Lower leg skin (tissue), 3 donors: Measurements from ENCODE around the gene XIRP1.

ENCODE experiments used
- POLR2A ChIP-seq, 2 donors: fragments of 450-650 bp; IDR thresholded peaks; one replicate each; pipeline ENCODE4 v1.6.1; 2016 to 2017; ENCODE audit warnings: antibody characterized with exemption in 2 of 2, mild to moderate bottlenecking in 1 of 2, moderate library complexity in 1 of 2
- TF ChIP-seq, protein P1 (sequence below), 3 donors: fragments of 450-650 bp; IDR thresholded peaks; one replicate each; pipeline ENCODE4 v1.5.1; 2016; ENCODE audit warnings: antibody characterized with exemption in 3 of 3, mild to moderate bottlenecking in 3 of 3, moderate library complexity in 2 of 3

DNA sequence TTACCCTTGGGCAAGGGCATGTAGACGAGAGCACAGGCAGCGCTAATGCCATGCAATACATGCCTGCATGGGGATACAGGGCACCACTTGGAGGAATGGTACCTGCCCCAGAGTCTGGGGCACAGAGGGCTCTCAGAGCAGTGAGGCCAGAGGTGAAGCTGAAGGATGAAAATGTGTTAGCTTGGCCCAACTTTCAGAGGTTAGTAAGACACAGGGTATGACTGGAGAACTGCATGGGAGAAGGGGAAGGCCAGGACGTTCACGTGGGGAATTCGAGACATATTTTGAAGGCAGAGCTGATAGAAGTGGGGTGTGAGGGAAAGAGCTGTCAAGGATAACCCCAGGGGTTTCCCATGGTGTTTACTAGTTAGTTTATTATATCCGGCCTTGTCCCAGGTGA is 58.6 kb downstream of the XIRP1 start:
- TF ChIP-seq, protein P1, sequence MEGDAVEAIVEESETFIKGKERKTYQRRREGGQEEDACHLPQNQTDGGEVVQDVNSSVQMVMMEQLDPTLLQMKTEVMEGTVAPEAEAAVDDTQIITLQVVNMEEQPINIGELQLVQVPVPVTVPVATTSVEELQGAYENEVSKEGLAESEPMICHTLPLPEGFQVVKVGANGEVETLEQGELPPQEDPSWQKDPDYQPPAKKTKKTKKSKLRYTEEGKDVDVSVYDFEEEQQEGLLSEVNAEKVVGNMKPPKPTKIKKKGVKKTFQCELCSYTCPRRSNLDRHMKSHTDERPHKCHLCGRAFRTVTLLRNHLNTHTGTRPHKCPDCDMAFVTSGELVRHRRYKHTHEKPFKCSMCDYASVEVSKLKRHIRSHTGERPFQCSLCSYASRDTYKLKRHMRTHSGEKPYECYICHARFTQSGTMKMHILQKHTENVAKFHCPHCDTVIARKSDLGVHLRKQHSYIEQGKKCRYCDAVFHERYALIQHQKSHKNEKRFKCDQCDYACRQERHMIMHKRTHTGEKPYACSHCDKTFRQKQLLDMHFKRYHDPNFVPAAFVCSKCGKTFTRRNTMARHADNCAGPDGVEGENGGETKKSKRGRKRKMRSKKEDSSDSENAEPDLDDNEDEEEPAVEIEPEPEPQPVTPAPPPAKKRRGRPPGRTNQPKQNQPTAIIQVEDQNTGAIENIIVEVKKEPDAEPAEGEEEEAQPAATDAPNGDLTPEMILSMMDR (IDR thresholded peaks at IDR 0.05): no peak
- no peak for TF ChIP-seq POLR2A (IDR thresholded peaks at IDR 0.05)
